Esophagus muscularis mucosa (tissue), 4 donors: ENCODE data around the gene PTCD1. TPM values are rescaled to one million over a fixed set of nuclear protein-coding genes. Genes with fewer than 3 reads are reported as not detected.

Experiments used
- DNase-seq: peaks from one replicate; pipeline ENCODE4 v3.0.0-alpha.2; 2017; ENCODE audit errors: extremely low spot score
- H3K27ac ChIP-seq, 4 donors: fragments of 200-600 bp; sonication (generic); replicated peaks in 1 of 4; 1 replicate in 3 of 4; 2 replicates in 1 of 4; pipeline ENCODE4 v1.5.1; 2016 to 2019; ENCODE audit warnings: mild to moderate bottlenecking in 1 of 4
- H3K27me3 ChIP-seq, 4 donors: fragments of 200-600 bp; sonication (generic); one replicate each; pipeline versions ENCODE4 v1.5.1 to v1.6.0; 2016 to 2019
- H3K36me3 ChIP-seq, 4 donors: fragments of 200-600 bp; sonication (generic); one replicate each; pipeline ENCODE4 v1.5.1; 2016 to 2019
- H3K4me1 ChIP-seq, 4 donors: fragments of 200-600 bp; sonication (generic); one replicate each; pipeline ENCODE4 v1.5.1; 2016 to 2019
- H3K4me3 ChIP-seq, 4 donors: fragments of 200-600 bp; sonication (generic); 1 replicate in 2 of 4; 2 replicates in 2 of 4; pipeline ENCODE4 v1.5.1; 2016 to 2019; ENCODE audit warnings: mild to moderate bottlenecking in 4 of 4, moderate library complexity in 1 of 4
- H3K9me3 ChIP-seq, 4 donors: fragments of 200-600 bp; sonication (generic); 1 replicate in 3 of 4; 2 replicates in 1 of 4; pipeline ENCODE4 v1.5.1; 2016 to 2019
- CTCF ChIP-seq, 3 experiments: fragments of 200-600 bp in 2 of 3; fragments of 450-650 bp in 1 of 3; sonication (generic) in 2 of 3; IDR thresholded peaks; one replicate each; pipeline ENCODE4 v1.5.1; 2017 to 2019; ENCODE audit warnings: antibody characterized with exemption in 3 of 3, mild to moderate bottlenecking in 2 of 3, moderate library complexity in 1 of 3
- EP300 ChIP-seq: sonication (generic); formaldehyde crosslinking; IDR thresholded peaks from one replicate; pipeline ENCODE4 v1.6.1; 2017; ENCODE audit warnings: antibody characterized with exemption
- POLR2A ChIP-seq: fragments of 450-650 bp; IDR thresholded peaks from one replicate; pipeline ENCODE4 v1.6.1; 2017; ENCODE audit warnings: antibody characterized with exemption, moderate library complexity, mild to moderate bottlenecking, low read depth
- POLR2AphosphoS5 ChIP-seq, 2 donors: sonication (generic); formaldehyde crosslinking; IDR thresholded peaks; one replicate each; pipeline ENCODE4 v1.6.1; 2017; ENCODE audit warnings: antibody characterized with exemption in 2 of 2
- WGBS: methylation state at CpG from one replicate; pipeline ENCODE4 v1.1.5; 2018; 5-methylcytosine and 5-hydroxymethylcytosine counted together
- intact Hi-C: fragments of 100-400 bp; cut with DNase I; formaldehyde crosslinking; loops from one replicate; pipeline ENCODE4 v1.15.1; 2023
- total RNA-seq, 4 donors: library from RNA; depleted of rRNA; stranded (reverse); fragments of >200 nt; gene quantifications; one replicate each; pipeline versions ENCODE4 v1.1.0 to v1.2.1, GENCODE V29; 2016

Gene PTCD1
- total RNA-seq, 4 donors from 2014 or later = 5.3 to 10.2 (median 7.6) TPM

- Histone ChIP-seq H3K4me1 (peaks cover 23 to 32% (median 26%) of the 10 kb centered on the region in 4 donors), H3K27me3 (no peaks in the 10 kb centered on the region), H3K27ac (no peak overlapping the region), H3K36me3 (peaks cover 14 to 53% (median 48%) of the 10 kb centered on the region in 4 donors), H3K9me3 (no peaks in the 10 kb centered on the region), H3K4me3 (no peak overlapping the region)
- no peak for DNase-seq
- TF ChIP-seq POLR2AphosphoS5 (IDR thresholded peaks at IDR 0.05) = no peak
- TF ChIP-seq POLR2A = no peak
- TF ChIP-seq CTCF (IDR thresholded peaks at IDR 0.05) = no peak
- TF ChIP-seq EP300 = no peak
- 68% methylated on average over 3 of the region's 4 CpGs for WGBS
- intact Hi-C loops = no loop called here
Measured at GRCh38 chr7:99384523-99384922, 54.1 kb downstream of the PTCD1 start.

- Histone ChIP-seq H3K9me3 (no peaks in the 10 kb centered on the region), H3K36me3 (peaks cover 14 to 46% (median 41%) of the 10 kb centered on the region in 4 donors), H3K4me1 (peaks cover 29 to 38% (median 32%) of the 10 kb centered on the region in 4 donors), H3K27ac (no peak overlapping the region), H3K27me3 (no peaks in the 10 kb centered on the region), H3K4me3 (no peak overlapping the region)
- TF ChIP-seq CTCF (IDR thresholded peaks at IDR 0.05) (no peak), POLR2AphosphoS5 (IDR thresholded peaks at IDR 0.05) (no peak), POLR2A (no peak), EP300 (no peak)
- 96% methylated on average over 9 of the region's 13 CpGs for WGBS
- no peak for DNase-seq
- intact Hi-C loops = no loop called here
Measured at GRCh38 chr7:99383791-99384370, 54.7 kb downstream of the PTCD1 start.

- Histone ChIP-seq H3K36me3 (peaks cover 12 to 42% (median 37%) of the 10 kb centered on the region in 4 donors), H3K9me3 (no peaks in the 10 kb centered on the region), H3K4me1 (peaks cover 36 to 45% (median 38%) of the 10 kb centered on the region in 4 donors), H3K27me3 (no peaks in the 10 kb centered on the region), H3K27ac (no peak overlapping the region), H3K4me3 (no peak overlapping the region)
- no peak for DNase-seq
- intact Hi-C loops = no loop called here
- 89% methylated on average over 10 of the region's 10 CpGs for WGBS
- TF ChIP-seq EP300 (no peak), CTCF (IDR thresholded peaks at IDR 0.05) (no peak), POLR2A (no peak), POLR2AphosphoS5 (IDR thresholded peaks at IDR 0.05) (no peak)
Measured at GRCh38 chr7:99383203-99383602, 55.4 kb downstream of the PTCD1 start.

- Histone ChIP-seq H3K9me3 (no peaks in the 10 kb centered on the region), H3K27ac (peak overlapping the region in 1 of 4 donors; percentile 19), H3K36me3 (peaks cover 6 to 37% (median 35%) of the 10 kb centered on the region in 4 donors), H3K27me3 (no peaks in the 10 kb centered on the region), H3K4me3 (no peak overlapping the region), H3K4me1 (peaks cover 39 to 46% (median 41%) of the 10 kb centered on the region in 4 donors)
- TF ChIP-seq EP300 (no peak), POLR2AphosphoS5 (IDR thresholded peaks at IDR 0.05) (no peak), POLR2A (no peak), CTCF (IDR thresholded peaks at IDR 0.05) (no peak)
- intact Hi-C loops = no loop called here
- DNase-seq = no peak
- 80% methylated on average over 3 of the region's 7 CpGs for WGBS
Measured at GRCh38 chr7:99381664-99382075, 56.9 kb downstream of the PTCD1 start.
